K562 (cell line): ENCODE data around the gene PLEKHA8. TPM values are rescaled to one million over a fixed set of nuclear protein-coding genes. Genes with fewer than 3 reads are reported as not detected.

ENCODE experiments used
- ARHGAP35 ChIP-seq: fragments of 450-650 bp; IDR thresholded peaks from 2 replicates; pipeline ENCODE4 v1.6.1; 2018; ENCODE audit not compliant: partially characterized antibody
- BCOR ChIP-seq: fragments of 450-650 bp; IDR thresholded peaks from 2 replicates; pipeline ENCODE4 v1.6.1; 2016
- BRF1 ChIP-seq: IDR thresholded peaks from 3 replicates; pipeline ENCODE4 v1.6.1; 2011; ENCODE audit warnings: borderline replicate concordance, mild to moderate bottlenecking; ENCODE audit not compliant: insufficient read length; ENCODE audit errors: extremely low read depth
- ETV1 ChIP-seq: fragments of 450-650 bp; conservative IDR thresholded peaks from 2 replicates; pipeline ENCODE4 v1.6.1; 2016; ENCODE audit warnings: missing genetic modification characterization, control low read depth, low read depth, missing compliant biosample characterization
- GATAD2A ChIP-seq: fragments of 450-650 bp; IDR thresholded peaks from 2 replicates; pipeline ENCODE4 v1.6.1; 2017
- JUNB ChIP-seq: fragments of 450-650 bp; formaldehyde crosslinking; conservative IDR thresholded peaks from 2 replicates; pipeline ENCODE4 v1.4.0; 2020; ENCODE audit warnings: mild to moderate bottlenecking
- LARP7 ChIP-seq: fragments of 450-650 bp; IDR thresholded peaks from 2 replicates; pipeline ENCODE4 v1.6.1; 2016
- MTA1 ChIP-seq: fragments of 450-650 bp; IDR thresholded peaks from 2 replicates; pipeline ENCODE4 v1.6.1; 2017; ENCODE audit warnings: borderline replicate concordance
- NR2C2 ChIP-seq, 2 experiments: fragments of 200-800 bp in 1 of 2; sonication (Bioruptor generic) in 1 of 2; sonication (generic) in 1 of 2; formaldehyde crosslinking in 1 of 2; IDR thresholded peaks; 2 replicates each; pipeline versions ENCODE4 v1.6.1 to v1.8.0; 2016 to 2022; ENCODE audit warnings: mild to moderate bottlenecking in 1 of 2, missing compliant biosample characterization in 1 of 2, missing genetic modification characterization in 1 of 2, missing genetic modification reagents in 1 of 2
- PYGO2 ChIP-seq: fragments of 450-650 bp; IDR thresholded peaks from 2 replicates; pipeline ENCODE4 v1.6.1; 2016; ENCODE audit warnings: mild to moderate bottlenecking, missing genetic modification characterization, moderate library complexity, missing compliant biosample characterization
- RBBP5 ChIP-seq: fragments of 200-600 bp; sonication (generic); IDR thresholded peaks from 2 replicates; pipeline ENCODE4 v1.6.1; 2012; ENCODE audit warnings: borderline replicate concordance, mild to moderate bottlenecking, low read length, control low read depth, inconsistent platforms; ENCODE audit not compliant: insufficient read depth, poor library complexity, severe bottlenecking
- RFX5 ChIP-seq: IDR thresholded peaks from 2 replicates; pipeline ENCODE4 v1.6.1; 2011; ENCODE audit warnings: low read depth, mild to moderate bottlenecking, improper control_type of control experiment, low read length
- SIRT6 ChIP-seq: IDR thresholded peaks from one replicate; pipeline ENCODE4 v1.6.1; 2012; ENCODE audit warnings: low read depth, mild to moderate bottlenecking, control low read depth, inconsistent platforms, low read length, moderate library complexity
- SNRNP70 ChIP-seq: fragments of 200-400 bp; formaldehyde crosslinking; optimal IDR thresholded peaks from 2 replicates; pipeline ENCODE3; 2017; ENCODE audit warnings: low read depth, low read length
- TAF15 ChIP-seq: fragments of 200-400 bp; formaldehyde crosslinking; IDR thresholded peaks from 2 replicates; pipeline ENCODE4 v1.6.1; 2017; ENCODE audit warnings: mild to moderate bottlenecking, low read depth, low read length, moderate library complexity
- ZBTB7A ChIP-seq: IDR thresholded peaks from 2 replicates; pipeline ENCODE4 v1.6.1; 2011; ENCODE audit warnings: low read depth, mild to moderate bottlenecking, low read length, moderate library complexity, borderline replicate concordance; ENCODE audit not compliant: control insufficient read depth
- ZKSCAN1 ChIP-seq: fragments of 150-350 bp; IDR thresholded peaks from 2 replicates; pipeline ENCODE4 v1.6.1; 2016; ENCODE audit warnings: low read depth, low read length
- ZNF124 ChIP-seq: sonication (generic); formaldehyde crosslinking; IDR thresholded peaks from 2 replicates; pipeline ENCODE4 v1.8.1; 2022; ENCODE audit warnings: missing genetic modification reagents
- polyA plus RNA-seq, 8 experiments: library from polyadenylated mRNA; depleted of rRNA in 4 of 8; stranded (reverse) in 5 of 8; unstranded in 3 of 8; fragments of >200 nt; fragmentation: Nextera tagmentation in 2 of 8; fragmentation: Illumina TruSeq in 1 of 8; extraction: Ambion mirVana in 2 of 8; extraction: Trizol in 1 of 8; gene quantifications; 2 replicates each; pipeline versions ENCODE4 v1.2.1 to v1.2.3, GENCODE V29; 2011 to 2014; ENCODE audit warnings: inconsistent platforms in 1 of 8, missing spikeins in 1 of 8
- total RNA-seq, 7 experiments: library from RNA; depleted of rRNA in 6 of 7; stranded (reverse); fragments of >200 nt in 6 of 7; fragmentation: Illumina TruSeq in 2 of 7; extraction: Trizol in 2 of 7; gene quantifications; 2 replicates each; pipeline versions ENCODE4 v1.2.1 to v1.2.3, GENCODE V29; 2011 to 2021; ENCODE audit warnings: low replicate concordance in 1 of 7
- TF ChIP-seq, protein P1 (sequence below): fragments of 250-450 bp; sonication (Bioruptor Pico); IDR thresholded peaks from 2 replicates; pipeline ENCODE4 v1.5.0; 2021; ENCODE audit warnings: mild to moderate bottlenecking, borderline replicate concordance
- TF ChIP-seq, protein P2 (sequence below): IDR thresholded peaks from 2 replicates; pipeline ENCODE4 v1.6.1; 2012; ENCODE audit warnings: low read depth, low read length, improper control_type of control experiment, borderline replicate concordance
- TF ChIP-seq, protein P3 (sequence below): sonication (generic); formaldehyde crosslinking; IDR thresholded peaks from 2 replicates; pipeline ENCODE4 v1.9.0; 2022; ENCODE audit warnings: mild to moderate bottlenecking, missing genetic modification reagents
- TF ChIP-seq, protein P4 (sequence below): sonication (generic); formaldehyde crosslinking; IDR thresholded peaks from 2 replicates; pipeline ENCODE4 v1.8.0; 2022; ENCODE audit warnings: mild to moderate bottlenecking, missing genetic modification reagents, borderline replicate concordance

Gene PLEKHA8
- total and polyA plus RNA-seq, 9 of the 15 experiments (the other 6 are each of a cell fraction or from before 2014, with no cell fraction given) = 3.2 to 16.3 (median 11.8) TPM

DNA sequence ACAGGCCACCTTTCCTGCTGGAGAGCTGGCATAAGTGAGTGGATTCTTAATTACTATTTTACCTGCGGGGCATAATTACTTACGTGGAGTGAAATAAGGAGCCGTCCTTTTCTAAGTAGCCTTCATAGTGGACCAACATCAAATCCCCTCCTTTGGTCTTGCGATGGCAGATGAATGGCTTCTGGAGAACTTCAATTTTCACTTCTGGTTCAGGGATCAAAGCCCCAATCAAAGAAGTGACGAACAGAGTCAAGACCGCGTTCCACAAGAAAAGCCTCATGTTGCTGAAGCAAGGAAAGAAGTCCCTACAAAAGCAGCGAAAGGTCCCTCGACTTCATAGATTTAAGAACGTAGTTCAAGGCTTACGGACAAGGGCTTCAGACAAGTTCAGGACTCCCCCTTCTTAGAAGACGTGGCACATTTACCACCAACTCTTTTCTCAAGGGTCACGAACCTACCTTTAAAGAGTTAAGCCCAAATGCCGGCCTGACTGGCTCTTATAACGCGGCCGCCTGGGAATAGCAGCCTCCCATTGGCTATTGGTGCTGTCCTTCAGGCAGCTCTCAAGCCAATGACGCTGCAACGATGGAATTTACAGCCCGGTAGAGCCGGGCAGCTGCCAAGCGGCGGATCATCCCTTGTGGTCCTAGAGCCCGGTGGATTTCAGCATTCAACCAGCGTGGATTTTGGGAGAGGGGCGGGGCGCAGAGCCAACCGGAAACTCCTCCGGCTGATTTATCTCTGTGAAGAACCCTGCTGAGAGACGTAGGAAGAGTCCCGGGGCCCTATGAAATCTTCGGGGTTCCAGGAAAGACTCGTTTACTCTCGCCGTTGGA is 1.8 kb upstream of the PLEKHA8 start, which contains the start of gene FKBP14 (continued):
- TF ChIP-seq, protein P1, sequence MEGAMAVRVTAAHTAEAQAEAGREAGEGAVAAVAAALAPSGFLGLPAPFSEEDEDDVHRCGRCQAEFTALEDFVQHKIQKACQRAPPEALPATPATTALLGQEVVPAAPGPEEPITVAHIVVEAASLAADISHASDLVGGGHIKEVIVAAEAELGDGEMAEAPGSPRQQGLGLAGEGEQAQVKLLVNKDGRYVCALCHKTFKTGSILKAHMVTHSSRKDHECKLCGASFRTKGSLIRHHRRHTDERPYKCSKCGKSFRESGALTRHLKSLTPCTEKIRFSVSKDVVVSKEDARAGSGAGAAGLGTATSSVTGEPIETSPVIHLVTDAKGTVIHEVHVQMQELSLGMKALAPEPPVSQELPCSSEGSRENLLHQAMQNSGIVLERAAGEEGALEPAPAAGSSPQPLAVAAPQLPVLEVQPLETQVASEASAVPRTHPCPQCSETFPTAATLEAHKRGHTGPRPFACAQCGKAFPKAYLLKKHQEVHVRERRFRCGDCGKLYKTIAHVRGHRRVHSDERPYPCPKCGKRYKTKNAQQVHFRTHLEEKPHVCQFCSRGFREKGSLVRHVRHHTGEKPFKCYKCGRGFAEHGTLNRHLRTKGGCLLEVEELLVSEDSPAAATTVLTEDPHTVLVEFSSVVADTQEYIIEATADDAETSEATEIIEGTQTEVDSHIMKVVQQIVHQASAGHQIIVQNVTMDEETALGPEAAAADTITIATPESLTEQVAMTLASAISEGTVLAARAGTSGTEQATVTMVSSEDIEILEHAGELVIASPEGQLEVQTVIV (CRISPR knock-in tag) = no peak
- TF ChIP-seq, protein P2, sequence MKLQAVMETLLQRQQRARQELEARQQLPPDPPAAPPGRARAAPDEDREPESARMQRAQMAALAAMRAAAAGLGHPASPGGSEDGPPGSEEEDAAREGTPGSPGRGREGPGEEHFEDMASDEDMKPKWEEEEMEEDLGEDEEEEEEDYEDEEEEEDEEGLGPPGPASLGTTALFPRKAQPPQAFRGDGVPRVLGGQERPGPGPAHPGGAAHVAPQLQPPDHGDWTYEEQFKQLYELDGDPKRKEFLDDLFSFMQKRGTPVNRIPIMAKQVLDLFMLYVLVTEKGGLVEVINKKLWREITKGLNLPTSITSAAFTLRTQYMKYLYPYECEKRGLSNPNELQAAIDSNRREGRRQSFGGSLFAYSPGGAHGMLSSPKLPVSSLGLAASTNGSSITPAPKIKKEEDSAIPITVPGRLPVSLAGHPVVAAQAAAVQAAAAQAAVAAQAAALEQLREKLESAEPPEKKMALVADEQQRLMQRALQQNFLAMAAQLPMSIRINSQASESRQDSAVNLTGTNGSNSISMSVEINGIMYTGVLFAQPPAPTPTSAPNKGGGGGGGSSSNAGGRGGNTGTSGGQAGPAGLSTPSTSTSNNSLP = peak; percentile 67; the same call in 1 of the 2 replicates
- no peak for TF ChIP-seq TAF15
- no peak for TF ChIP-seq RBBP5
- peak; percentile 87 for TF ChIP-seq ETV1 (tag)
- no peak for TF ChIP-seq PYGO2
- no peak for TF ChIP-seq BRF1
- TF ChIP-seq ZNF124 (CRISPR knock-in tag) = no peak
- TF ChIP-seq SNRNP70 = no peak
- no peak for TF ChIP-seq GATAD2A
- TF ChIP-seq, protein P3, sequence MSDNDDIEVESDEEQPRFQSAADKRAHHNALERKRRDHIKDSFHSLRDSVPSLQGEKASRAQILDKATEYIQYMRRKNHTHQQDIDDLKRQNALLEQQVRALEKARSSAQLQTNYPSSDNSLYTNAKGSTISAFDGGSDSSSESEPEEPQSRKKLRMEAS (CRISPR knock-in tag) = peak; percentile 24; the same call in 1 of the 2 replicates
- no peak for TF ChIP-seq BCOR
- no peak for TF ChIP-seq MTA1
- TF ChIP-seq JUNB (CRISPR knock-in tag) = no peak
- no peak for TF ChIP-seq RFX5
- no peak for TF ChIP-seq ARHGAP35
- TF ChIP-seq LARP7 = no peak
- peak; percentile 49; the same call in 1 of the 2 replicates for TF ChIP-seq ZBTB7A
- TF ChIP-seq SIRT6 = no peak
- TF ChIP-seq ZKSCAN1 = no peak
- TF ChIP-seq, protein P4, sequence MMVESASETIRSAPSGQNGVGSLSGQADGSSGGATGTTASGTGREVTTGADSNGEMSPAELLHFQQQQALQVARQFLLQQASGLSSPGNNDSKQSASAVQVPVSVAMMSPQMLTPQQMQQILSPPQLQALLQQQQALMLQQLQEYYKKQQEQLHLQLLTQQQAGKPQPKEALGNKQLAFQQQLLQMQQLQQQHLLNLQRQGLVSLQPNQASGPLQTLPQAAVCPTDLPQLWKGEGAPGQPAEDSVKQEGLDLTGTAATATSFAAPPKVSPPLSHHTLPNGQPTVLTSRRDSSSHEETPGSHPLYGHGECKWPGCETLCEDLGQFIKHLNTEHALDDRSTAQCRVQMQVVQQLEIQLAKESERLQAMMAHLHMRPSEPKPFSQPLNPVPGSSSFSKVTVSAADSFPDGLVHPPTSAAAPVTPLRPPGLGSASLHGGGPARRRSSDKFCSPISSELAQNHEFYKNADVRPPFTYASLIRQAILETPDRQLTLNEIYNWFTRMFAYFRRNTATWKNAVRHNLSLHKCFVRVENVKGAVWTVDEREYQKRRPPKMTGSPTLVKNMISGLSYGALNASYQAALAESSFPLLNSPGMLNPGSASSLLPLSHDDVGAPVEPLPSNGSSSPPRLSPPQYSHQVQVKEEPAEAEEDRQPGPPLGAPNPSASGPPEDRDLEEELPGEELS (CRISPR knock-in tag) = no peak
- no peak for TF ChIP-seq NR2C2 (CRISPR knock-in tag; IDR thresholded peaks at IDR 0.05)
- TF ChIP-seq NR2C2 (tag; IDR thresholded peaks at IDR 0.05) = peak; percentile 89
